GM21367 (cell line): ENCODE data around the gene ZNF277.
"Not testable (repeated sequence)": the region's sequence is repeated elsewhere in the genome, so short reads cannot be mapped to it uniquely, and the experiment has no call there.

ENCODE experiments used
- ATAC-seq: cut with Tn5 transposase; IDR thresholded peaks from one replicate; pipeline ENCODE4 v1.9.1; 2021; ENCODE audit not compliant: unreplicated experiment

The ZNF277 gene

DNA sequence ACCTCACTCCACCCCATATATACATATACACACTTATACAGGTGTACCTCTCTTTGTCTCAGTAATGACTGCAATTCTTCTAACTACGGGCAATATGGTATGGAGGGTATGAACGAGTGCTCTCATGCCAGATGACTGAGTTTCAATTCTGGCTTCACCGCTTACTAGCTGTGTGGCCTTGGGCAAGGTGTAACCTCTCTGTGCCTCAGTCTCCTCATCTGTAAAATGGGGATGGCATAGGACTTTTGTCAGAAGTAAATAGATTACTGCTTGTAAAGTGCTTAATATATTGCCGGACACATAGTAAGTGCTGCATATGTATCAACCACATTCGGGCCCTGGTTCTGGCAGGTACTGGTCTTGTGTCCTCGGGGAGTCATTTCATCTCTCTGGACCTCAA is 183.7 kb downstream of the ZNF277 start:
- ATAC-seq: no peak

GRCh38 chr7:112391079-112391821 is 184.8 kb downstream of the ZNF277 start:
- not testable (repeated sequence) for ATAC-seq

- peak; percentile 65 for ATAC-seq
Measured at GRCh38 chr7:112391841-112392286, 185.4 kb downstream of the ZNF277 start.
